K562 (cell line): Measurements from ENCODE around the gene POLD4.

Experiments used
- FUS ChIP-seq: fragments of 200-400 bp; formaldehyde crosslinking; optimal IDR thresholded peaks from 2 replicates; pipeline ENCODE3; 2017; ENCODE audit warnings: low read depth, low read length
- NFE2L1 ChIP-seq: fragments of 450-650 bp; IDR thresholded peaks from 2 replicates; pipeline ENCODE4 v1.6.1; 2016; ENCODE audit warnings: missing genetic modification characterization, low read depth, mild to moderate bottlenecking, missing compliant biosample characterization, moderate library complexity, borderline replicate concordance
- NFIC ChIP-seq: fragments of 450-650 bp; IDR thresholded peaks from 2 replicates; pipeline ENCODE4 v1.6.1; 2017; ENCODE audit warnings: mild to moderate bottlenecking, inconsistent platforms
- POLR3A ChIP-seq: IDR thresholded peaks from 2 replicates; pipeline ENCODE4 v1.6.1; 2011; ENCODE audit warnings: borderline replicate concordance, mild to moderate bottlenecking, moderate library complexity; ENCODE audit not compliant: insufficient read length, insufficient read depth; ENCODE audit errors: extremely low read depth
- RAD21 ChIP-seq, 2 experiments: fragments of 250-450 bp in 1 of 2; fragments of 450-650 bp in 1 of 2; sonication (Bioruptor Pico) in 1 of 2; formaldehyde crosslinking in 1 of 2; IDR thresholded peaks in 1 of 2; conservative IDR thresholded peaks in 1 of 2; 2 replicates each; pipeline versions ENCODE4 v1.4.0 to v1.8.0; 2020 to 2022; ENCODE audit warnings: mild to moderate bottlenecking in 2 of 2, moderate library complexity in 1 of 2
- RCOR1 ChIP-seq, 2 experiments: IDR thresholded peaks; 2 replicates each; pipeline ENCODE4 v1.6.1; 2012; ENCODE audit warnings: low read depth in 2 of 2, low read length in 2 of 2, borderline replicate concordance in 1 of 2, improper control_type of control experiment in 1 of 2
- SMARCC2 ChIP-seq: fragments of 450-650 bp; IDR thresholded peaks from 2 replicates; pipeline ENCODE4 v1.6.1; 2017; ENCODE audit warnings: antibody characterized with exemption, moderate library complexity, mild to moderate bottlenecking, low read depth
- TRIM28 ChIP-seq: fragments of 450-650 bp; IDR thresholded peaks from 2 replicates; pipeline ENCODE4 v1.6.1; 2017
- ZNF274 ChIP-seq: IDR thresholded peaks from 2 replicates; pipeline ENCODE4 v1.6.1; 2011; ENCODE audit warnings: low read depth, mild to moderate bottlenecking, low read length, moderate library complexity, borderline replicate concordance
- TF ChIP-seq, protein P1 (sequence below), 3 experiments: IDR thresholded peaks in 2 of 3; conservative IDR thresholded peaks in 1 of 3; 2 replicates each; pipeline ENCODE4 v1.5.1; 2011 to 2012; ENCODE audit warnings: low read length in 3 of 3, mild to moderate bottlenecking in 3 of 3, control low read depth in 2 of 3, improper control_type of control experiment in 1 of 3, inconsistent platforms in 1 of 3, low read depth in 1 of 3, mixed read lengths in 1 of 3, moderate library complexity in 1 of 3; ENCODE audit not compliant: insufficient read depth in 2 of 3

DNA sequence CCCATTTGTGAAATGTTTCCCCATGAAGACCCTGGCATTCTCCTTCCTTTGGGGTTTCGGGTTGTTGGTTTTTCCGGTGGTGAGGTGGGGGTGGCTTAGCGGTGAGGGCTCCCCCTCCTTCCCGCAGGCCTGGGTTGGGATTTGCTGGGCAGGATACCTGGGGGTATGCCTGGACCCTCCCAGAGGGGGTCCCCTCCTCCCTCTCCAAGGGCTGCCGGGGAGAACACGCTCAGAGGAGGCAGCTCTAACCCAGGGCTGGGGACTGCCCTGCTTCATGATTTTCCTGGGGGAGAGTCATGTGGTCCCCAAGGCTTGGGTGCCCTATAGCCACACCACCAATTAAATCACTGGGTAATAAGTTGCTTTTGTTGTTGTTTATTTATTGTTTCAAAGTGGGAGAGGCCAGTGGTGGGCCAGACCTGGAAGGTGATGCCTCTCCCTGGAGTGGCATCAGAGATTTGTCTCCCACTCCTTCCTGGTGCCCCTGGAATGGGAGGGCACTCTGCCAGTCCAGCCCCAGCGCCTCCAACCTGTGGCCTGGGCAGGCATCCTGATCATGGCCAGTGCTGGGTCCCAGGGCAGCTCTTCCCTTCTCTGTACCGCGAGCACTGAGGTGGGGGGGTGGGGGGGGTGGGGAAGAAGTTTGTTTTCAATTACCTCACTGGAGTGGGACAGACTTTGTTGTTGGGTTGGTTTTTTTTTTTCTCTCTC, 21.4 kb upstream of the POLD4 start:
- TF ChIP-seq FUS, result no peak
- no peak for TF ChIP-seq RCOR1 (IDR thresholded peaks at IDR 0.05; ENCODE audit: borderline replicate concordance in 1 of 2, low read depth in 2 of 2, low read length in 2 of 2)
- no peak for TF ChIP-seq NFE2L1 (tag)
- 0 out of 2 replicates have a peak, but pooled peaks have one; percentile 2 for TF ChIP-seq SMARCC2
- TF ChIP-seq RAD21 (CRISPR knock-in tag; conservative IDR thresholded peaks at IDR 0.05 in 1 of 2, IDR thresholded peaks at IDR 0.05 in 1 of 2), result no peak
- TF ChIP-seq, protein P1, sequence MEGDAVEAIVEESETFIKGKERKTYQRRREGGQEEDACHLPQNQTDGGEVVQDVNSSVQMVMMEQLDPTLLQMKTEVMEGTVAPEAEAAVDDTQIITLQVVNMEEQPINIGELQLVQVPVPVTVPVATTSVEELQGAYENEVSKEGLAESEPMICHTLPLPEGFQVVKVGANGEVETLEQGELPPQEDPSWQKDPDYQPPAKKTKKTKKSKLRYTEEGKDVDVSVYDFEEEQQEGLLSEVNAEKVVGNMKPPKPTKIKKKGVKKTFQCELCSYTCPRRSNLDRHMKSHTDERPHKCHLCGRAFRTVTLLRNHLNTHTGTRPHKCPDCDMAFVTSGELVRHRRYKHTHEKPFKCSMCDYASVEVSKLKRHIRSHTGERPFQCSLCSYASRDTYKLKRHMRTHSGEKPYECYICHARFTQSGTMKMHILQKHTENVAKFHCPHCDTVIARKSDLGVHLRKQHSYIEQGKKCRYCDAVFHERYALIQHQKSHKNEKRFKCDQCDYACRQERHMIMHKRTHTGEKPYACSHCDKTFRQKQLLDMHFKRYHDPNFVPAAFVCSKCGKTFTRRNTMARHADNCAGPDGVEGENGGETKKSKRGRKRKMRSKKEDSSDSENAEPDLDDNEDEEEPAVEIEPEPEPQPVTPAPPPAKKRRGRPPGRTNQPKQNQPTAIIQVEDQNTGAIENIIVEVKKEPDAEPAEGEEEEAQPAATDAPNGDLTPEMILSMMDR (IDR thresholded peaks at IDR 0.05 in 2 of 3, conservative IDR thresholded peaks at IDR 0.05 in 1 of 3; ENCODE audit: insufficient read depth in 2 of 3, low read depth in 1 of 3, low read length in 3 of 3), result no peak
- no peak for TF ChIP-seq POLR3A
- no peak for TF ChIP-seq NFIC
- TF ChIP-seq ZNF274, result no peak
- no peak for TF ChIP-seq TRIM28
